Measurements from ENCODE around the gene B9D2. TPM values are rescaled to one million over a fixed set of nuclear protein-coding genes. Genes with fewer than 3 reads are reported as not detected.

Gene B9D2
- total RNA-seq, 2 experiments from 2014 or later: 6.4 to 8.1 TPM

- no peak for DNase-seq
- H3K9me3 Mint-ChIP-seq: no peaks in the 10 kb centered on the region
- peaks cover 36% of the 10 kb centered on the region for H3K4me1 Mint-ChIP-seq
- no peak overlapping the region for H3K4me3 Mint-ChIP-seq
- H3K27ac Mint-ChIP-seq: peak overlapping the region; percentile 68
- H3K36me3 Mint-ChIP-seq: peaks cover 28% of the 10 kb centered on the region
- no peaks in the 10 kb centered on the region for H3K27me3 Mint-ChIP-seq
Measured at GRCh38 chr19:41321600-41322270, 42.2 kb downstream of the B9D2 start.

GRCh38 chr19:41321204-41321599, 42.7 kb downstream of the B9D2 start:
- no peaks in the 10 kb centered on the region for H3K9me3 Mint-ChIP-seq
- no peak for DNase-seq
- peak overlapping the region; percentile 68 for H3K27ac Mint-ChIP-seq
- peaks cover 30% of the 10 kb centered on the region for H3K4me1 Mint-ChIP-seq
- no peak overlapping the region for H3K4me3 Mint-ChIP-seq
- H3K27me3 Mint-ChIP-seq: no peaks in the 10 kb centered on the region
- H3K36me3 Mint-ChIP-seq: peaks cover 27% of the 10 kb centered on the region

- no peaks in the 10 kb centered on the region for H3K9me3 Mint-ChIP-seq
- no peaks in the 10 kb centered on the region for H3K27me3 Mint-ChIP-seq
- H3K36me3 Mint-ChIP-seq: peaks cover 25% of the 10 kb centered on the region
- peak overlapping the region; percentile 13 for H3K27ac Mint-ChIP-seq
- no peak for DNase-seq
- peaks cover 28% of the 10 kb centered on the region for H3K4me1 Mint-ChIP-seq
- no peak overlapping the region for H3K4me3 Mint-ChIP-seq
Measured at GRCh38 chr19:41320568-41320967, 43.4 kb downstream of the B9D2 start.

- Mint-ChIP-seq H3K4me3 (no peak overlapping the region), H3K4me1 (peaks cover 24% of the 10 kb centered on the region), H3K27ac (peak overlapping the region; percentile 42), H3K9me3 (no peaks in the 10 kb centered on the region), H3K27me3 (no peaks in the 10 kb centered on the region), H3K36me3 (peaks cover 21% of the 10 kb centered on the region)
- no peak for DNase-seq
Measured at GRCh38 chr19:41320185-41320518, 43.8 kb downstream of the B9D2 start.

DNA sequence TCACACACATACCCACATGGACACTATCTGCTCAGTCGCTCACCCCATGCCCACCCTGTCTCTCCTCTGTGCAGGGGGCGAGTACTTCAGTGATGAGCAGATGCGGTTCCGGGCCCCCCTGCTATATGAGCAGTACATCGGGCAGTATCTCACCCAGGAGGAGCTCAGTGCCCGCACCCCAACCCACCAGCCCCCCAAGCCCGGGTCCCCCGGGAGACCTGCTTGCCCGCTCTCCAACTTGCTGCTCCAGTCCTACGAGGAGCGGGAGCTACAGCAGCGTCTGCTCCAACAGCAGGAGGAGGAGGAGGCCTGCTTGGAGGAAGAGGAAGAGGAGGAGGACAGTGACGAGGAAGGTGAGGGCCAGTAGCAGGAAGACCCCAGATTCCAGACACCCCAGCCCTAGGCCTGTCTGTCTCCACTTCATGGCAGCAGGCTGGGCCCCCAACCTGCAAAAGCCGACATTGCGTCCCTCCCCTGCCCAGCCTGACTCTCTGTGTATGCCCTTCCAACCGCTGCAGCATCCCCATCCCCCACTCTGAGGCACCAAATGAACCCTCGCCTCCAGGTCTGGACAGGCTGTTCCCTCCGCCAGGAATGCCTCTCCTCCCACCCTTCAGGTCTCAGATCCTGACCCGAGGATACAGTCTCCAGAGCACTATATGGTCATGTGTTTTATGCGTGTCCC, 44.3 kb downstream of the B9D2 start:
- Mint-ChIP-seq H3K4me3 (no peak overlapping the region), H3K27ac (peak overlapping the region; percentile 42), H3K4me1 (peaks cover 21% of the 10 kb centered on the region), H3K9me3 (no peaks in the 10 kb centered on the region), H3K36me3 (peaks cover 20% of the 10 kb centered on the region), H3K27me3 (no peaks in the 10 kb centered on the region)
- DNase-seq: no peak

GRCh38 chr19:41318696-41319499, 45.1 kb downstream of the B9D2 start:
- Mint-ChIP-seq H3K27ac (peak overlapping the region; percentile 42), H3K36me3 (peaks cover 20% of the 10 kb centered on the region), H3K4me3 (no peak overlapping the region), H3K27me3 (no peaks in the 10 kb centered on the region), H3K9me3 (no peaks in the 10 kb centered on the region), H3K4me1 (peaks cover 15% of the 10 kb centered on the region)
- no peak for DNase-seq

GRCh38 chr19:41316306-41316920, 47.5 kb downstream of the B9D2 start:
- H3K27me3 Mint-ChIP-seq: no peaks in the 10 kb centered on the region
- peaks cover 29% of the 10 kb centered on the region for H3K36me3 Mint-ChIP-seq
- DNase-seq: no peak
- H3K4me1 Mint-ChIP-seq: peaks cover 11% of the 10 kb centered on the region
- H3K4me3 Mint-ChIP-seq: no peak overlapping the region
- peak overlapping the region; percentile 30 for H3K27ac Mint-ChIP-seq
- no peaks in the 10 kb centered on the region for H3K9me3 Mint-ChIP-seq

DNA sequence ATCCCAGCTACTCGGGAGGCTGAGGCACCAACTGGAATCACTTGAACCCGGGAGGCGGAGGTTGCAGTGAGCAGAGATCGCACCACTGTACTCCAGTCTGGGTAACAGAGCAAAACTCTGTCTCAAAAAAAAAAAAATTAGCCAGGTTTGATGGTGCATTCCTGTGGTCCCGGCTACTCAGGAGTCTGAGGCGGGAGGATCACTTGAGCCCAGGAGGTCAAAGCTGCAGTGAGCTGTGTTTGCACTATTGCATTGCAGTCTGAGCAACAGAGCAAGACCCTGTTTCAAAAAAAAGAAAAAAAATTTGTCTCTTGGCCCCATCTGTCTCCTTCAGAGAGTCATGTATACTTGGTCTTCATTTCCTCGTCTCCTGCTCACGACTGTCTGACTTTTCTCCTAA, 52.3 kb downstream of the B9D2 start:
- Mint-ChIP-seq H3K4me1 (peaks cover 42% of the 10 kb centered on the region), H3K27me3 (peaks cover 9% of the 10 kb centered on the region), H3K36me3 (peaks cover 28% of the 10 kb centered on the region), H3K27ac (peak overlapping the region; percentile 40), H3K4me3 (peak overlapping the region; percentile 97), H3K9me3 (no peaks in the 10 kb centered on the region)
- DNase-seq: no peak

DNA sequence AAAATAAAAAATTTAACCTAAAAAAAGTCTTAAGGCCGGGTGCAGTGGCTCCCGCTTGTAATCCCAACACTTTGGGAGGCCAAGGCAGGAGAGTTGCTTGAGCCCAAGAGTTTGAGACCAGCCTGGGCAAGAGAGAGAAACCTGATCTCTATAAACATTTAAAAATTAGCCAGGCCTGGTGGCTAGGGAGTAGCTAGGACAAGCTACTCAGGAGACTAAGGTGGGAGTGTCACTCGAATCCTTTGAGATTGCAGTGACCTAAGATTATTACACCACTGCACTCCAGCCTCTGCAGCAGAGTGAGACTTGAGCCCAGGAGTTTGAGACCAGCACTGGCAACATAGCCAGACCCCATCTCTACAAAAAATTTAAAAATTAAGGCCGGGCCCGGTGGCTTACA, 52.9 kb downstream of the B9D2 start:
- no peak for DNase-seq
- H3K4me3 Mint-ChIP-seq: peak overlapping the region; percentile 97
- H3K27ac Mint-ChIP-seq: no peak overlapping the region
- H3K9me3 Mint-ChIP-seq: no peaks in the 10 kb centered on the region
- H3K27me3 Mint-ChIP-seq: peaks cover 9% of the 10 kb centered on the region
- H3K4me1 Mint-ChIP-seq: peaks cover 46% of the 10 kb centered on the region
- H3K36me3 Mint-ChIP-seq: peaks cover 29% of the 10 kb centered on the region

DNA sequence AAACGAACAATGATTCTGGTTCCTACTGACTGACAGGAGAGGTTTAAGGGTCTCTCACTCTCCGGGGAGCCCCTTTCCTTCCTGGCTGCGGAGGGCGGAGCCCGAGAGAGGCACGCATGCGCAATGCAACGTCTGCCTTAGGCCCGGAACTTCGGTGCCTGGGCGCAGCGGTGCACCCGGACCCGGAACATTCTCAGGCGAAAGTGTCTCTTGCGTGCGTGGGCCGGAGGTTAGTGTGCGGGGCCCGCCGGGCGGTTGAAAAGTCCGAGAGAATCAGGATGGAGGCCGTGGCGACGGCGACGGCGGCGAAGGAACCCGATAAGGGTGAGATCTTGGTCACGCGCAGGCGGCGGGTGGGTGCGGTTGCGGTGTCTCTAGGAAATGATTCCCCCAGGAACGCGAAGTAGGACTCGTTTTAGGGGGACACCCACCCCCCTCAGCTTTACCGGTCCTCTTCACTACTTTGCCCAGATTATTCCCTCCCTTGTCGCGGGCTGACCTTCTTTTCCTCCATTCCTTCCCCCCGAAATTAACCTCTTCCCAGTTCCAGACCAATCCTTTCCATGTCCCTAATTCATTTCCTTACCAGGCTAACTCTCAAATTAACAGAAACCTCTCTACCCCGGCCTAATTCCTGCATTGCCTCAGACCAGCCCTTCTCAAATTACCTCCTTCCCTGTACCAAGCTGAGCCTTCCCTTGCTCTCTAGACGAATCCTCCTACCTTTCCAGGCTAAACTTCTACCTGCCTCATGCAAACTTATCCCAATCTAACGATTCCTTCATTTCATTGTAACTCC, 53.7 kb downstream of the B9D2 start, which contains the start of gene CCDC97:
TSS of gene CCDC97 (plus strand) at position 140 of the 799 bp plus-strand sequence. CDS start at position 279, 139 bp downstream.
- Mint-ChIP-seq H3K27ac (peak within 1 kb of the TSS; percentile 97), H3K9me3 (no peaks in the 10 kb centered on the region), H3K4me3 (peak within 1 kb of the TSS; percentile 97), H3K4me1 (peaks cover 53% of the 10 kb centered on the region), H3K27me3 (peaks cover 9% of the 10 kb centered on the region), H3K36me3 (peaks cover 32% of the 10 kb centered on the region)
- DNase-seq: peak; percentile 89

DNA sequence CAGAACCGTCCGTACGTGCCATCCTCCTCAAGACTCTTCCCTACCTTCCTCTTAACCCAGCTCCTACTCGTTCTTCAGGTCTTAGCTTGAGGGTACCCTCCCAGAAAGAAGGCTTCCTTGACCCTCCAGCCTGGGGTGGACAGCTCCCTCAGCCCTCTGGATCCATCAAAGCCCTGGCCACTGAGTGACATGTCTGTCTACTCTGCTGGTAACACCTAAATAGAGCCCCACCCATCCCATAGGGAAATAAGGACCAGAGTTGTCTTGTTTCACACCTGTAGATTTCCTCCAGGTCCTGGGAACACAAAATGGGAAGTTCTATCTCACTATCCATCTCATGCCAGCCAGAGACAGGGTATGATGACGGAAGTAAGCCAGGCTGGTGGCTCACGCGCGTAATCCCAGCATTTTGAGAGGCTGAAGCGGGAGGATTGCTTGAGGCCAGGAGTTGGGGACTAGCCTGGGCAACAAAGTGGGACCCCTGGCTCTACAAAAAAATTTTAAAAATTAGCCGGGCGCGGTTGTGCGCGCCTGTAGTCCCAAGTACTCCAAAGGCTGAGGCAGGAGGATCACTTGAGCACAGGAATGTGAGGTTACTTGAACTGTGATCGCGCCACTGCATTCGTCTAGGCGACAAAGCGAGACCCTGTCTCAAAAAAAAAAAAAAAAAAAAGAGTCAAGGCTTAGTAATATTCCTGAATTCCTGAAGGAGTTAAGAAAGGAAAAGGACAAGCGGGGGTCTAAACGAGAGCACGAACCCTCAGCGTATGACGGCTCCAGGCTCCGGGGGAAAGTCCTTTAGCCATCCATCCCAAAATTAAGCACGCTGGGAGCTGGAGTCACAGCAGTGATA, 54.5 kb downstream of the B9D2 start:
- Mint-ChIP-seq H3K4me3 (peak overlapping the region; percentile 97), H3K27me3 (peaks cover 9% of the 10 kb centered on the region), H3K36me3 (peaks cover 36% of the 10 kb centered on the region), H3K9me3 (no peaks in the 10 kb centered on the region), H3K27ac (peak overlapping the region; percentile 97), H3K4me1 (peaks cover 60% of the 10 kb centered on the region)
- no peak for DNase-seq

- H3K27me3 Mint-ChIP-seq: peaks cover 9% of the 10 kb centered on the region
- H3K36me3 Mint-ChIP-seq: peaks cover 43% of the 10 kb centered on the region
- H3K4me1 Mint-ChIP-seq: peaks cover 67% of the 10 kb centered on the region
- H3K4me3 Mint-ChIP-seq: peak overlapping the region; percentile 97
- H3K9me3 Mint-ChIP-seq: no peaks in the 10 kb centered on the region
- H3K27ac Mint-ChIP-seq: peak overlapping the region; percentile 97
- peak; percentile 85 for DNase-seq
Measured at GRCh38 chr19:41308450-41309179, 55.3 kb downstream of the B9D2 start.

DNA sequence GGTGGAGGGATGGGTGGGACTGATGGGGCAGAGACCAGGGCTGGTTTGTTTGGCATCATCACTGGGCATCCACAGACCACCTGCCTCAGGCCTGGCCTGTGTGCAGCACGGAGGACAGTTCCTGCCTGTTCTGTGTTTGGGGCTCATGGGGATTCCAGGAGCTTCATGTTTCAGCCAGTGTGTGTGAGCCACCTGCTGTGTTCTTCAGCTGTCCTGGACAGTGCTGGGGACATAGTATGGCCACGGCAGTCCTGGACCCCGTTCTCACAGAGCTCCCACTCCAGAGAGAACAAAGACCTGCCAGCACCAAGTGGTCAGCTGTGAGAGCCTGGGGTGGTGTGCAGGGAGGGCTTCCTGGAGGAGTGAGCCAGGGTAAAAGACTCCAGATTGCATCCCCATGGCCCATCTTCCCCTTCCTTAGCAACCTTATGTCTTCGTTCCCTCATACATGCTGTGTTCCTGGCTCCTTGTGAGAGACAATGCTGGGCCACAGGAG, 55.9 kb downstream of the B9D2 start:
- Mint-ChIP-seq H3K4me3 (peak overlapping the region; percentile 97), H3K9me3 (no peaks in the 10 kb centered on the region), H3K36me3 (peaks cover 40% of the 10 kb centered on the region), H3K4me1 (peaks cover 71% of the 10 kb centered on the region), H3K27ac (peak overlapping the region; percentile 97), H3K27me3 (peaks cover 9% of the 10 kb centered on the region)
- DNase-seq: no peak
